ENCODE measurements around the gene NTHL1. TPM values are rescaled to one million over a fixed set of nuclear protein-coding genes. Genes with fewer than 3 reads are reported as not detected.

NTHL1 gene
- total and polyA plus RNA-seq, 2 donors (not counting 3 experiments of a cell fraction or from before 2014, with no cell fraction given), result 39.8 to 65.8 TPM

GRCh38 chr16:2081201-2082084 is 33.8 kb upstream of the NTHL1 start:
- Histone ChIP-seq H3K9ac (replicated peaks; ENCODE audit: extremely low read depth, insufficient read depth, low read length) (no peak overlapping the region), H3K9me3 (replicated peaks; ENCODE audit: control insufficient read depth, insufficient read depth, low read length) (no peaks in the 10 kb centered on the region), H3K27me3 (ENCODE audit: control insufficient read depth in 2 of 2, insufficient read depth in 2 of 2, low read length in 2 of 2) (no peaks in the 10 kb centered on the region), H3K4me2 (ENCODE audit: insufficient read depth, low read length) (no peak overlapping the region), H3K36me3 (ENCODE audit: control insufficient read depth in 2 of 2, extremely low read depth in 1 of 2, insufficient read depth in 2 of 2, low read length in 2 of 2) (peaks cover 0 to 59% of the 10 kb centered on the region in 2 experiments), H3K79me2 (ENCODE audit: control insufficient read depth, insufficient read depth, low read length) (no peaks in the 10 kb centered on the region), H3K4me3 (replicated peaks in 1 of 3; ENCODE audit: insufficient read depth in 1 of 3, low read depth in 1 of 3, low read length in 3 of 3) (no peak overlapping the region), H3K4me1 (ENCODE audit: control insufficient read depth, extremely low read depth, insufficient read depth, low read length) (no peaks in the 10 kb centered on the region), H4K20me1 (replicated peaks; ENCODE audit: control insufficient read depth, extremely low read depth, insufficient read depth, low read length) (no peaks in the 10 kb centered on the region), H3K27ac (ENCODE audit: insufficient read depth, low read depth, low read length) (no peak overlapping the region), H2AFZ (ENCODE audit: low read depth, low read length) (no peak overlapping the region), H3K9me1 (replicated peaks; ENCODE audit: control insufficient read depth, extremely low read depth, insufficient read depth, low read length) (no peaks in the 10 kb centered on the region)
- intact Hi-C loops (cut with micrococcal nuclease), result no loop called here
- FAIRE-seq (no peak), DNase-seq (ENCODE audit: low read depth, low spot score) (no peak)
- no TSS peak for BruUV-seq (replicated peaks)
- dilution Hi-C loops (cut with MboI; ENCODE audit: extremely low pct_ligation_motif_present, low sequenced_read_pairs), result no loop called here
- POLR2A ChIA-PET, result no interaction called here
- CTCF ChIA-PET, result interaction anchor here (2.2 to 2.3 kb wide), 2 partner anchors 9 to 58 kb away, joined by 6 to 8 read pairs; no protein-coding TSS in a partner anchor
- no peak for TF ChIP-seq MYC (IDR thresholded peaks at IDR 0.05; ENCODE audit: low read depth, low read length)
- TF ChIP-seq EZH2 (IDR thresholded peaks at IDR 0.05; ENCODE audit: borderline replicate concordance, low read depth, low read length, severe bottlenecking), result no peak
- no peak for TF ChIP-seq JUN (IDR thresholded peaks at IDR 0.05; ENCODE audit: borderline replicate concordance, insufficient read depth, insufficient read length, low read depth)
- TF ChIP-seq CTCF (IDR thresholded peaks at IDR 0.05; ENCODE audit: extremely low read depth in 1 of 2, insufficient read depth in 1 of 2, low read depth in 1 of 2, low read length in 2 of 2), result no peak
- TF ChIP-seq POLR2A (IDR thresholded peaks at IDR 0.05; ENCODE audit: low read depth, low read length), result no peak
- TF ChIP-seq GATA2 (IDR thresholded peaks at IDR 0.05; ENCODE audit: insufficient read depth, insufficient read length, low read depth, low read length), result no peak
- TF ChIP-seq POLR2AphosphoS5 (IDR thresholded peaks at IDR 0.05; ENCODE audit: insufficient read depth, low read depth, low read length), result no peak
- TF ChIP-seq, protein P1, sequence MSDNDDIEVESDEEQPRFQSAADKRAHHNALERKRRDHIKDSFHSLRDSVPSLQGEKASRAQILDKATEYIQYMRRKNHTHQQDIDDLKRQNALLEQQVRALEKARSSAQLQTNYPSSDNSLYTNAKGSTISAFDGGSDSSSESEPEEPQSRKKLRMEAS (IDR thresholded peaks at IDR 0.05; ENCODE audit: insufficient read depth, insufficient read length), result no peak
- no peak for TF ChIP-seq FOS (IDR thresholded peaks at IDR 0.05; ENCODE audit: borderline replicate concordance, insufficient read depth, low read length)

All from endothelial cell of umbilical vein (primary cell).